A549 (cell line): ENCODE data around the gene HSPB1. TPM values are rescaled to one million over a fixed set of nuclear protein-coding genes. Genes with fewer than 3 reads are reported as not detected.

Source experiments
- ATAC-seq, 2 experiments: fragments of 200-7000 bp in 1 of 2; fragments of >200 bp in 1 of 2; cut with Nextera tagmentation in 1 of 2; cut with Tn5 transposase in 1 of 2; 3 replicates each; pipeline versions ENCODE4 v1.8.0 to v1.9.1; 2018 to 2020; ENCODE audit warnings: mild to moderate bottlenecking in 1 of 2, moderate library complexity in 1 of 2
- CTCF ChIA-PET: fragments of 300-600 bp; sonication (Branson Sonifier 250); formaldehyde crosslinking; extraction: SDS; loops from one replicate; lab custom pipeline; 2021; ENCODE audit warnings: antibody characterized with exemption, inconsistent platforms; lab: Yijun Ruan, JAX
- POLR2A ChIA-PET: fragments of 350-600 bp; formaldehyde crosslinking; extraction: SDS; loops from one replicate; lab custom pipeline; 2021; ENCODE audit warnings: antibody characterized with exemption, inconsistent platforms; lab: Yijun Ruan, JAX
- DNase-seq, 2 experiments: peaks; one replicate each; pipeline versions ENCODE4 v3.0.0 to v3.0.0-alpha.2; 2011 to 2016; ENCODE audit warnings: low read depth in 1 of 2, low spot score in 1 of 2
- FAIRE-seq: peaks from 2 replicates; lab custom pipeline; 2011; peaks lifted over from hg19 to GRCh38; lab: Jason Lieb, UNC
- H3K27ac ChIP-seq, 2 experiments: fragments of >200 bp; sonication (Bioruptor Twin); formaldehyde crosslinking; 3 replicates each; pipeline ENCODE4 v1.5.1; 2016 to 2017
- H3K4me1 ChIP-seq: fragments of >200 bp; sonication (Bioruptor Twin); formaldehyde crosslinking; 3 replicates; pipeline ENCODE4 v1.6.1; 2016
- H3K4me2 ChIP-seq: fragments of >200 bp; sonication (Bioruptor Twin); formaldehyde crosslinking; 3 replicates; pipeline ENCODE4 v1.6.1; 2016
- H3K4me3 ChIP-seq: fragments of >200 bp; sonication (Bioruptor Twin); formaldehyde crosslinking; 3 replicates; pipeline ENCODE4 v1.5.1; 2016
- H3K9me3 ChIP-seq: fragments of >200 bp; sonication (Bioruptor Twin); formaldehyde crosslinking; 3 replicates; pipeline ENCODE4 v1.6.1; 2016
- BHLHE40 ChIP-seq: IDR thresholded peaks from 2 replicates; pipeline ENCODE4 v1.6.1; 2012; ENCODE audit warnings: low read depth, low read length, inconsistent platforms
- CBX2 ChIP-seq: fragments of 200-600 bp; sonication (generic); IDR thresholded peaks from 2 replicates; pipeline ENCODE4 v1.6.1; 2016; ENCODE audit warnings: low read depth, mild to moderate bottlenecking, borderline replicate concordance
- CHD4 ChIP-seq: fragments of 200-600 bp; sonication (generic); IDR thresholded peaks from 2 replicates; pipeline ENCODE4 v1.6.1; 2016; ENCODE audit warnings: antibody characterized with exemption, mild to moderate bottlenecking, borderline replicate concordance
- ESRRA ChIP-seq: fragments of 150-350 bp; IDR thresholded peaks from 2 replicates; pipeline ENCODE4 v1.6.1; 2014; ENCODE audit warnings: mild to moderate bottlenecking, low read length, borderline replicate concordance
- FOXS1 ChIP-seq: fragments of 250-450 bp; sonication (Bioruptor Pico); IDR thresholded peaks from 2 replicates; pipeline ENCODE4 v1.5.0; 2020; ENCODE audit warnings: mild to moderate bottlenecking, moderate library complexity
- HDAC2 ChIP-seq: fragments of 200-600 bp; sonication (generic); IDR thresholded peaks from 2 replicates; pipeline ENCODE4 v1.6.1; 2016
- HMGXB4 ChIP-seq: fragments of 250-450 bp; sonication (Bioruptor Pico); IDR thresholded peaks from 2 replicates; pipeline ENCODE4 v1.5.0; 2021; ENCODE audit warnings: mild to moderate bottlenecking, moderate library complexity, borderline replicate concordance
- HOXB5 ChIP-seq: fragments of 250-450 bp; sonication (Bioruptor Pico); IDR thresholded peaks from 2 replicates; pipeline ENCODE4 v1.5.0; 2020; ENCODE audit warnings: mild to moderate bottlenecking, moderate library complexity
- KDM1A ChIP-seq: fragments of 200-600 bp; sonication (generic); IDR thresholded peaks from 2 replicates; pipeline ENCODE4 v1.6.1; 2016; ENCODE audit warnings: low read depth, mild to moderate bottlenecking
- MAX ChIP-seq: IDR thresholded peaks from 2 replicates; pipeline ENCODE4 v1.6.1; 2012
- MYC ChIP-seq: IDR thresholded peaks from 2 replicates; pipeline ENCODE4 v1.6.1; 2012; ENCODE audit warnings: mild to moderate bottlenecking, inconsistent platforms, low read length, improper control_type of control experiment, borderline replicate concordance
- NR3C1 ChIP-seq: fragments of >200 bp; sonication (Bioruptor Twin); formaldehyde crosslinking; IDR thresholded peaks from 3 replicates; pipeline ENCODE4 v1.6.1; 2017
- PHF8 ChIP-seq: fragments of 200-600 bp; sonication (generic); IDR thresholded peaks from 2 replicates; pipeline ENCODE4 v1.6.1; 2016; ENCODE audit warnings: low read depth, mild to moderate bottlenecking, antibody characterized with exemption, moderate library complexity, borderline replicate concordance
- POLR2A ChIP-seq: IDR thresholded peaks from 2 replicates; pipeline ENCODE4 v1.6.1; 2012; ENCODE audit warnings: mild to moderate bottlenecking, low read length
- POLR2AphosphoS2 ChIP-seq: conservative IDR thresholded peaks from 2 replicates; pipeline ENCODE4 v1.6.1; 2012; ENCODE audit warnings: low read length, improper control_type of control experiment, inconsistent platforms
- RAD21 ChIP-seq, 2 experiments: fragments of >200 bp in 1 of 2; sonication (Bioruptor Twin) in 1 of 2; formaldehyde crosslinking in 1 of 2; IDR thresholded peaks in 1 of 2; conservative IDR thresholded peaks in 1 of 2; 2 replicates in 1 of 2; 3 replicates in 1 of 2; pipeline ENCODE4 v1.6.1; 2012 to 2018; ENCODE audit warnings: inconsistent platforms in 1 of 2
- RARB ChIP-seq: fragments of 250-450 bp; sonication (Bioruptor Pico); IDR thresholded peaks from 2 replicates; pipeline ENCODE4 v1.8.0; 2021; ENCODE audit warnings: mild to moderate bottlenecking, moderate library complexity
- REST ChIP-seq: fragments of 200-600 bp; sonication (generic); IDR thresholded peaks from 2 replicates; pipeline ENCODE4 v1.6.1; 2016; ENCODE audit warnings: antibody characterized with exemption, mild to moderate bottlenecking, moderate library complexity
- SMC3 ChIP-seq: fragments of >200 bp; sonication (Bioruptor Twin); formaldehyde crosslinking; IDR thresholded peaks from 3 replicates; pipeline ENCODE4 v1.6.1; 2018; ENCODE audit warnings: inconsistent platforms
- TFCP2L1 ChIP-seq: fragments of 250-450 bp; sonication (Bioruptor Pico); IDR thresholded peaks from 2 replicates; pipeline ENCODE4 v1.5.0; 2021; ENCODE audit warnings: mild to moderate bottlenecking
- ZC3H11A ChIP-seq: fragments of 450-650 bp; IDR thresholded peaks from 2 replicates; pipeline ENCODE4 v1.6.1; 2014; ENCODE audit warnings: antibody characterized with exemption, mild to moderate bottlenecking
- ZFP36 ChIP-seq: fragments of 450-650 bp; IDR thresholded peaks from 2 replicates; pipeline ENCODE4 v1.6.1; 2014; ENCODE audit warnings: borderline replicate concordance; ENCODE audit not compliant: partially characterized antibody
- ZSCAN20 ChIP-seq: fragments of 250-450 bp; sonication (Bioruptor Pico); IDR thresholded peaks from 2 replicates; pipeline ENCODE4 v1.8.0; 2022; ENCODE audit warnings: mild to moderate bottlenecking, moderate library complexity
- WGBS: methylation state at CpG from one replicate; pipeline ENCODE4 v1.1.6; 2017; ENCODE audit errors: missing lambda C conversion rate; 5-methylcytosine and 5-hydroxymethylcytosine counted together
- polyA plus RNA-seq, 4 experiments: library from polyadenylated mRNA; depleted of rRNA in 3 of 4; stranded (reverse); fragments of >200 nt; fragmentation: RNase III in 1 of 4; extraction: RNeasy Plus Mini Kit Qiagen cat#74134 plus additional on column Dnase treatment in 1 of 4; gene quantifications; 2 replicates in 3 of 4; 3 replicates in 1 of 4; pipeline ENCODE4 v1.2.3, GENCODE V29; 2011 to 2017
- TF ChIP-seq, protein P1 (sequence below): fragments of >200 bp; sonication (Bioruptor Twin); formaldehyde crosslinking; IDR thresholded peaks from 2 replicates; pipeline ENCODE4 v1.6.1; 2016
- TF ChIP-seq, protein P2 (sequence below): fragments of >200 bp; sonication (Bioruptor Twin); formaldehyde crosslinking; IDR thresholded peaks from 3 replicates; pipeline ENCODE4 v1.6.1; 2016
- TF ChIP-seq, protein P3 (sequence below): IDR thresholded peaks from 2 replicates; pipeline ENCODE4 v1.6.1; 2012

HSPB1 gene
- polyA plus RNA-seq, 2 of the 4 experiments (the other 2 are of a cell fraction), result 209 to 620 TPM

GRCh38 chr7:76254781-76255180 is 47.7 kb upstream of the HSPB1 start:
- Histone ChIP-seq H3K9me3 (no peaks in the 10 kb centered on the region), H3K4me2 (no peak overlapping the region), H3K4me3 (no peak overlapping the region), H3K27ac (no peak overlapping the region), H3K4me1 (peaks cover 10% of the 10 kb centered on the region; the same call in 2 of the 3 replicates)
- DNase-seq, result no peak
- POLR2A ChIA-PET, result no interaction called here
- no peak for FAIRE-seq
- no peak for ATAC-seq
- 77% methylated on average over 4 of the region's 4 CpGs for WGBS
- TF ChIP-seq FOXS1 (CRISPR knock-in tag), result no peak
- no peak for TF ChIP-seq HDAC2
- TF ChIP-seq RAD21 (conservative IDR thresholded peaks at IDR 0.05 in 1 of 2, IDR thresholded peaks at IDR 0.05 in 1 of 2), result no peak
- no peak for TF ChIP-seq CBX2
- TF ChIP-seq, protein P1, sequence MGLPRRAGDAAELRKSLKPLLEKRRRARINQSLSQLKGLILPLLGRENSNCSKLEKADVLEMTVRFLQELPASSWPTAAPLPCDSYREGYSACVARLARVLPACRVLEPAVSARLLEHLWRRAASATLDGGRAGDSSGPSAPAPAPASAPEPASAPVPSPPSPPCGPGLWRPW, result no peak
- TF ChIP-seq SMC3, result no peak
- no peak for TF ChIP-seq ZSCAN20 (CRISPR knock-in tag)
- no peak for TF ChIP-seq MYC
- no peak for TF ChIP-seq PHF8
- TF ChIP-seq, protein P2, sequence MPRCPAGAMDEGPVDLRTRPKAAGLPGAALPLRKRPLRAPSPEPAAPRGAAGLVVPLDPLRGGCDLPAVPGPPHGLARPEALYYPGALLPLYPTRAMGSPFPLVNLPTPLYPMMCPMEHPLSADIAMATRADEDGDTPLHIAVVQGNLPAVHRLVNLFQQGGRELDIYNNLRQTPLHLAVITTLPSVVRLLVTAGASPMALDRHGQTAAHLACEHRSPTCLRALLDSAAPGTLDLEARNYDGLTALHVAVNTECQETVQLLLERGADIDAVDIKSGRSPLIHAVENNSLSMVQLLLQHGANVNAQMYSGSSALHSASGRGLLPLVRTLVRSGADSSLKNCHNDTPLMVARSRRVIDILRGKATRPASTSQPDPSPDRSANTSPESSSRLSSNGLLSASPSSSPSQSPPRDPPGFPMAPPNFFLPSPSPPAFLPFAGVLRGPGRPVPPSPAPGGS, result no peak
- TF ChIP-seq HMGXB4, result no peak
- no peak for TF ChIP-seq KDM1A
- TF ChIP-seq ZC3H11A, result no peak
- TF ChIP-seq ZFP36, result no peak
- no peak for TF ChIP-seq BHLHE40
- no peak for TF ChIP-seq POLR2AphosphoS2
- no peak for TF ChIP-seq TFCP2L1 (CRISPR knock-in tag)
- TF ChIP-seq, protein P3, sequence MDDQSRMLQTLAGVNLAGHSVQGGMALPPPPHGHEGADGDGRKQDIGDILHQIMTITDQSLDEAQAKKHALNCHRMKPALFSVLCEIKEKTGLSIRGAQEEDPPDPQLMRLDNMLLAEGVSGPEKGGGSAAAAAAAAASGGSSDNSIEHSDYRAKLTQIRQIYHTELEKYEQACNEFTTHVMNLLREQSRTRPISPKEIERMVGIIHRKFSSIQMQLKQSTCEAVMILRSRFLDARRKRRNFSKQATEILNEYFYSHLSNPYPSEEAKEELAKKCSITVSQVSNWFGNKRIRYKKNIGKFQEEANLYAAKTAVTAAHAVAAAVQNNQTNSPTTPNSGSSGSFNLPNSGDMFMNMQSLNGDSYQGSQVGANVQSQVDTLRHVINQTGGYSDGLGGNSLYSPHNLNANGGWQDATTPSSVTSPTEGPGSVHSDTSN, result no peak
- CTCF ChIA-PET, result interaction anchor here (0.7 to 2.8 kb wide), 7 partner anchors 8 to 77 kb away, joined by 3 to 18 read pairs (median 4); no protein-coding TSS in a partner anchor

- no peak overlapping the region for H3K27ac ChIP-seq
- H3K4me1 ChIP-seq, result 0 out of 3 replicates have a peak, but pooled peaks cover 2% of the 10 kb centered on the region
- TF ChIP-seq REST (no peak), ZFP36 (no peak), NR3C1 (no peak), RAD21 (conservative IDR thresholded peaks at IDR 0.05 in 1 of 2, IDR thresholded peaks at IDR 0.05 in 1 of 2) (0 out of 5 replicates have a peak, but pooled peaks of 1 of the 2 experiments have one; percentile 16), HOXB5 (CRISPR knock-in tag) (peak; percentile 84), PHF8 (no peak), MYC (no peak), POLR2A (no peak), RARB (CRISPR knock-in tag) (no peak), CHD4 (no peak), MAX (no peak), ESRRA (no peak)
- WGBS, result 78% methylated on average over 8 of the region's 8 CpGs
- ATAC-seq (peak; percentile 28 to 38; a peak in 4 of 6 replicates), DNase-seq (peak in 1 of 2 experiments; percentile 45), FAIRE-seq (no peak)
- ChIA-PET POLR2A (no interaction called here), CTCF (interaction anchor here (0.5 to 9.6 kb wide), 5 partner anchors 24 to 81 kb away, joined by 3 to 127 read pairs (median 3); no protein-coding TSS in a partner anchor)
- H3K4me2 ChIP-seq, result no peak overlapping the region
- no peak overlapping the region for H3K4me3 ChIP-seq
- no peaks in the 10 kb centered on the region for H3K9me3 ChIP-seq
Measured at GRCh38 chr7:76257973-76258372, 44.5 kb upstream of the HSPB1 start.
